Neural cell (in vitro differentiated cells): ENCODE results near the gene COL21A1. TPM values are rescaled to one million over a fixed set of nuclear protein-coding genes. Genes with fewer than 3 reads are reported as not detected.

Source experiments
- H2AFZ ChIP-seq: fragments of 200-600, 300-800 bp; sonication (generic), shearing (Covaris generic); 2 replicates; pipeline ENCODE4 v1.6.0; 2014; ENCODE audit warnings: low read depth, mild to moderate bottlenecking, antibody characterized with exemption, low read length, moderate library complexity
- H3F3A ChIP-seq: fragments of 200-600 bp; shearing (Covaris generic); 2 replicates; pipeline ENCODE4 v1.6.1; 2016; ENCODE audit warnings: mild to moderate bottlenecking, moderate library complexity, mixed read lengths, antibody characterized with exemption, low read length; ENCODE audit not compliant: insufficient read depth, poor library complexity, severe bottlenecking
- H3K27ac ChIP-seq: fragments of 200-600, 300-800 bp; sonication (generic), shearing (Covaris generic); 2 replicates; pipeline ENCODE4 v1.5.1; 2014; ENCODE audit warnings: mild to moderate bottlenecking, low read length, moderate library complexity
- H3K27me3 ChIP-seq: fragments of 300-800, 200-600 bp; sonication (generic), shearing (Covaris generic); 2 replicates; pipeline ENCODE4 v1.6.0; 2014; ENCODE audit warnings: mild to moderate bottlenecking, low read depth, low read length, moderate library complexity; ENCODE audit not compliant: insufficient read depth
- H3K36me3 ChIP-seq: fragments of 300-800, 200-600 bp; sonication (generic), shearing (Covaris generic); 2 replicates; pipeline ENCODE4 v1.5.1; 2014; ENCODE audit warnings: mild to moderate bottlenecking, antibody characterized with exemption, low read length, moderate library complexity; ENCODE audit not compliant: insufficient read depth
- H3K4me2 ChIP-seq: fragments of 300-800, 200-600 bp; sonication (generic), shearing (Covaris generic); 2 replicates; pipeline ENCODE4 v1.6.0; 2014; ENCODE audit warnings: mild to moderate bottlenecking, low read length
- H3K4me3 ChIP-seq: fragments of 300-800, 200-600 bp; sonication (generic), shearing (Covaris generic); 2 replicates; pipeline ENCODE4 v1.5.1; 2014; ENCODE audit warnings: mild to moderate bottlenecking, low read length, moderate library complexity
- H3K79me2 ChIP-seq: fragments of 200-600 bp; shearing (Covaris generic); replicated peaks from 2 replicates; pipeline ENCODE4 v1.6.0; 2014; ENCODE audit warnings: mild to moderate bottlenecking, low read length, moderate library complexity; ENCODE audit not compliant: insufficient read depth
- H3K9ac ChIP-seq: fragments of 300-800, 200-600 bp; sonication (generic), shearing (Covaris generic); 2 replicates; pipeline ENCODE4 v1.6.1; 2016; ENCODE audit warnings: mild to moderate bottlenecking, low read length, mixed read lengths
- H3K9me2 ChIP-seq: fragments of 200-600 bp; shearing (Covaris generic); 2 replicates; pipeline ENCODE4 v1.6.1; 2016; ENCODE audit warnings: mild to moderate bottlenecking, low read length, mixed read lengths; ENCODE audit not compliant: insufficient read depth
- H3K9me3 ChIP-seq: fragments of 200-600, 300-800 bp; sonication (generic), shearing (Covaris generic); 2 replicates; pipeline ENCODE4 v1.6.1; 2016; ENCODE audit warnings: mild to moderate bottlenecking, mixed run types, low read length, moderate library complexity, mixed read lengths
- H4K20me1 ChIP-seq: fragments of 200-600 bp; shearing (Covaris generic); 2 replicates; pipeline ENCODE4 v1.6.1; 2016; ENCODE audit warnings: mild to moderate bottlenecking, mixed run types; ENCODE audit not compliant: insufficient read depth
- CTCF ChIP-seq: fragments of 450-650 bp; IDR thresholded peaks from 2 replicates; pipeline ENCODE4 v1.5.1; 2014; ENCODE audit warnings: antibody characterized with exemption, mild to moderate bottlenecking, moderate library complexity; ENCODE audit not compliant: poor library complexity, severe bottlenecking
- EP300 ChIP-seq: fragments of 450-650 bp; conservative IDR thresholded peaks from 2 replicates; pipeline ENCODE4 v1.6.1; 2014; ENCODE audit warnings: antibody characterized with exemption, mild to moderate bottlenecking, moderate library complexity; ENCODE audit not compliant: poor library complexity, severe bottlenecking
- EZH2 ChIP-seq: fragments of 200-600, 300-800 bp; shearing (Covaris generic), sonication (generic); IDR thresholded peaks from 2 replicates; pipeline ENCODE4 v1.6.1; 2014; ENCODE audit warnings: antibody characterized with exemption, low read length, borderline replicate concordance, mild to moderate bottlenecking; ENCODE audit not compliant: insufficient read depth, poor library complexity, severe bottlenecking
- MXI1 ChIP-seq: fragments of 450-650 bp; conservative IDR thresholded peaks from 2 replicates; pipeline ENCODE4 v1.6.1; 2014; ENCODE audit warnings: antibody characterized with exemption, mild to moderate bottlenecking; ENCODE audit not compliant: poor library complexity, severe bottlenecking
- POLR2AphosphoS5 ChIP-seq: IDR thresholded peaks from 2 replicates; pipeline ENCODE4 v1.6.1; 2012
- RAD21 ChIP-seq: fragments of 450-650 bp; conservative IDR thresholded peaks from 2 replicates; pipeline ENCODE4 v1.6.1; 2014; ENCODE audit warnings: antibody characterized with exemption, mild to moderate bottlenecking, moderate library complexity
- REST ChIP-seq: IDR thresholded peaks from 2 replicates; pipeline ENCODE4 v1.6.1; 2012; ENCODE audit warnings: borderline replicate concordance
- SMC3 ChIP-seq: fragments of 450-650 bp; conservative IDR thresholded peaks from 2 replicates; pipeline ENCODE4 v1.6.1; 2014; ENCODE audit warnings: antibody characterized with exemption, mild to moderate bottlenecking, moderate library complexity; ENCODE audit not compliant: poor library complexity
- TAF1 ChIP-seq: IDR thresholded peaks from 2 replicates; pipeline ENCODE4 v1.6.1; 2012; ENCODE audit warnings: low read depth
- polyA plus RNA-seq: library from polyadenylated mRNA; depleted of rRNA; stranded (reverse); fragments of >200 nt; gene quantifications from 2 replicates; pipeline ENCODE4 v1.2.3, GENCODE V29; 2014

COL21A1 gene
- polyA plus RNA-seq, 1 donor from 2014 or later: 0.25 TPM

- TF ChIP-seq POLR2AphosphoS5 (no peak), TAF1 (no peak), RAD21 (no peak), EZH2 (no peak), SMC3 (no peak), MXI1 (no peak), EP300 (no peak), REST (no peak), CTCF (no peak)
- H3K36me3 ChIP-seq: no peaks in the 10 kb centered on the region
These were observed 42.3 kb upstream of the COL21A1 start for GRCh38 chr6:56289721-56290120.

GRCh38 chr6:56288347-56288746, 41.0 kb upstream of the COL21A1 start:
- no peaks in the 10 kb centered on the region for H3K9me3 ChIP-seq
- no peak overlapping the region for H2AFZ ChIP-seq
- H3F3A ChIP-seq: no peaks in the 10 kb centered on the region
- H3K4me3 ChIP-seq: no peak overlapping the region
- H3K79me2 ChIP-seq: no peaks in the 10 kb centered on the region
- H3K9ac ChIP-seq: no peak overlapping the region
- H4K20me1 ChIP-seq: no peaks in the 10 kb centered on the region
- no peak overlapping the region for H3K27ac ChIP-seq
- no peak overlapping the region for H3K4me2 ChIP-seq
- no peak for TF ChIP-seq CTCF
- no peaks in the 10 kb centered on the region for H3K9me2 ChIP-seq
- H3K27me3 ChIP-seq: no peaks in the 10 kb centered on the region
- no peaks in the 10 kb centered on the region for H3K36me3 ChIP-seq

More at GRCh38 chr6:56289721-56290120, 42.3 kb upstream of the COL21A1 start:
- H3K9me3 ChIP-seq: no peaks in the 10 kb centered on the region
- H2AFZ ChIP-seq: no peak overlapping the region
- no peaks in the 10 kb centered on the region for H3F3A ChIP-seq
- no peak overlapping the region for H3K9ac ChIP-seq
- no peaks in the 10 kb centered on the region for H3K27me3 ChIP-seq
- H3K79me2 ChIP-seq: no peaks in the 10 kb centered on the region
- no peak overlapping the region for H3K4me3 ChIP-seq
- H3K4me2 ChIP-seq: no peak overlapping the region
- H3K27ac ChIP-seq: no peak overlapping the region
- H4K20me1 ChIP-seq: no peaks in the 10 kb centered on the region
- H3K9me2 ChIP-seq: no peaks in the 10 kb centered on the region
